OCI-LY1 (cell line): ENCODE results near the gene KNSTRN.

ENCODE experiments used
- CTCF ChIP-seq: fragments of 200-600 bp; sonication (generic), shearing (Covaris generic); IDR thresholded peaks from 2 replicates; pipeline ENCODE4 v1.5.1; 2017; ENCODE audit warnings: mild to moderate bottlenecking, antibody characterized with exemption, low read length, moderate library complexity, mixed read lengths
- EZH2 ChIP-seq: fragments of 200-600 bp; sonication (generic), shearing (Covaris generic); IDR thresholded peaks from 2 replicates; pipeline ENCODE4 v1.8.0; 2017; ENCODE audit warnings: borderline replicate concordance, mixed run types, mild to moderate bottlenecking, antibody characterized with exemption, low read length, moderate library complexity, mixed read lengths

- TF ChIP-seq EZH2 = no peak
- TF ChIP-seq CTCF = no peak
Measured at GRCh38 chr15:40436892-40437751, 54.6 kb downstream of the KNSTRN start.
